ENCODE data around the gene PTPN5. TPM values are rescaled to one million over a fixed set of nuclear protein-coding genes. Genes with fewer than 3 reads are reported as not detected.

Gene PTPN5
- total RNA-seq, 1 experiment from 2014 or later, result not detected

- no peaks in the 10 kb centered on the region for H3K36me3 ChIP-seq (ENCODE audit: control insufficient read depth in 1 of 2, insufficient read depth in 2 of 2, low read length in 2 of 2)
- DNase-seq (ENCODE audit: low read depth, low spot score), result no peak
- RAD21 ChIA-PET (ENCODE audit: low non-redundant PET in 1 of 2, low total read pairs in 2 of 2, uncharacterized antibody in 2 of 2, unreplicated experiment in 2 of 2), result no interaction called here
Measured at GRCh38 chr11:18696638-18697225, 94.9 kb downstream of the PTPN5 start.

More at GRCh38 chr11:18696638-18697225, 94.9 kb downstream of the PTPN5 start:
- CTCF ChIA-PET, result no interaction called here
- Histone ChIP-seq H3K4me2 (ENCODE audit: low read length) (no peak overlapping the region), H3K9ac (ENCODE audit: low read length) (no peak overlapping the region), H3K9me2 (ENCODE audit: insufficient read depth) (no peaks in the 10 kb centered on the region), H4K20me1 (ENCODE audit: insufficient read depth) (no peaks in the 10 kb centered on the region), H3K4me1 (ENCODE audit: control insufficient read depth in 1 of 2, insufficient read depth in 2 of 2, low read length in 2 of 2) (peaks cover 19 to 25% of the 10 kb centered on the region in 2 experiments), H3K27ac (ENCODE audit: low read depth, low read length) (no peak overlapping the region), H3K4me3 (replicated peaks in 1 of 2; ENCODE audit: low read depth in 1 of 2, low read length in 2 of 2) (no peak overlapping the region), H3K27me3 (ENCODE audit: insufficient read depth, low read length) (no peaks in the 10 kb centered on the region), H3K9me3 (ENCODE audit: control insufficient read depth in 1 of 2, insufficient read depth in 1 of 2, low read depth in 1 of 2, low read length in 2 of 2) (no peaks in the 10 kb centered on the region), H3K79me2 (ENCODE audit: insufficient read depth, low read length) (no peaks in the 10 kb centered on the region), H2AFZ (ENCODE audit: low read depth, low read length, poor library complexity, severe bottlenecking) (peak overlapping the region; percentile 6)
- POLR2A ChIA-PET, result no interaction called here
- intact Hi-C loops (cut with micrococcal nuclease), result no loop called here
- no TSS peak for BruUV-seq (replicated peaks)
- ATAC-seq, result no peak
- TF ChIP-seq EZH2phosphoT487 (IDR thresholded peaks at IDR 0.05; ENCODE audit: borderline replicate concordance) (no peak), MAX (IDR thresholded peaks at IDR 0.05) (no peak), POLR2A (IDR thresholded peaks at IDR 0.05; ENCODE audit: borderline replicate concordance, extremely low read depth, insufficient read depth, insufficient read length) (no peak), YY1 (IDR thresholded peaks at IDR 0.05; ENCODE audit: extremely low read depth, insufficient replicate concordance, low read depth, low read length) (no peak), CEBPB (IDR thresholded peaks at IDR 0.05; ENCODE audit: low read depth) (no peak), SRF (IDR thresholded peaks at IDR 0.05; ENCODE audit: low read depth) (no peak), ZFX (IDR thresholded peaks at IDR 0.05) (no peak), ELF1 (IDR thresholded peaks at IDR 0.05; ENCODE audit: borderline replicate concordance, low read depth) (no peak), ZBTB33 (IDR thresholded peaks at IDR 0.05; ENCODE audit: extremely low read depth, insufficient replicate concordance, low read length) (no peak), EZH2 (IDR thresholded peaks at IDR 0.05) (no peak), FOSL1 (IDR thresholded peaks at IDR 0.05; ENCODE audit: low read depth) (no peak), SP1 (IDR thresholded peaks at IDR 0.05; ENCODE audit: low read depth) (no peak), POLR2AphosphoS5 (IDR thresholded peaks at IDR 0.05; ENCODE audit: low read depth, low read length) (no peak), ZNF274 (IDR thresholded peaks at IDR 0.05; ENCODE audit: low read depth, low read length) (no peak), SIN3A (IDR thresholded peaks at IDR 0.05; ENCODE audit: low read depth) (no peak), REST (IDR thresholded peaks at IDR 0.05; ENCODE audit: low read depth) (no peak)
